Measurements from ENCODE around the gene SORCS1. TPM values are rescaled to one million over a fixed set of nuclear protein-coding genes. Genes with fewer than 3 reads are reported as not detected.

Gene SORCS1
- polyA plus RNA-seq, 3 donors = 0.09 TPM; not detected in 2

DNA sequence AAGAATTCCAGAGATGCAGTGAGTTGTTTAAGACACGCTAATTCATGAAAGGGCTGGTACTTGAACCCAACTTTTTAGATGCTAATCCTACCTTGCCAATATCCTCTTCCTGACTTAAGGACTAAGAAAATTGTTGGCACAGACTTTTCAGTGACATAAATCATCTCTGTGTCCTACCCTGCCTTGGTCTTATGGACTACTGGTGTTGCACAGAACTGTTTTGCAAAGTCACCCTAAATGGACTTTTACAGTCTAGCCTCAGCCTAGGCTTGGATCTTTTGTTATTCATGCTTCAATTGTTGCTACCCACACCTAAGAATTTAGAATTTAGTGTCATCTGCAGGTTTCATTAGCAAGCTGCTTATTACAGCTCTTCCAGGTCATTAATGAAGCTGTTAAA is 112.7 kb downstream of the SORCS1 start:
- no peaks in the 10 kb centered on the region for H3K27me3 ChIP-seq (ENCODE audit: control insufficient read depth in 2 of 2, insufficient read depth in 2 of 2, low read length in 2 of 2)
- WGBS (ENCODE audit: insufficient coverage) = 100% methylated on average over 1 of the region's 1 CpG
- TF ChIP-seq, protein P1, sequence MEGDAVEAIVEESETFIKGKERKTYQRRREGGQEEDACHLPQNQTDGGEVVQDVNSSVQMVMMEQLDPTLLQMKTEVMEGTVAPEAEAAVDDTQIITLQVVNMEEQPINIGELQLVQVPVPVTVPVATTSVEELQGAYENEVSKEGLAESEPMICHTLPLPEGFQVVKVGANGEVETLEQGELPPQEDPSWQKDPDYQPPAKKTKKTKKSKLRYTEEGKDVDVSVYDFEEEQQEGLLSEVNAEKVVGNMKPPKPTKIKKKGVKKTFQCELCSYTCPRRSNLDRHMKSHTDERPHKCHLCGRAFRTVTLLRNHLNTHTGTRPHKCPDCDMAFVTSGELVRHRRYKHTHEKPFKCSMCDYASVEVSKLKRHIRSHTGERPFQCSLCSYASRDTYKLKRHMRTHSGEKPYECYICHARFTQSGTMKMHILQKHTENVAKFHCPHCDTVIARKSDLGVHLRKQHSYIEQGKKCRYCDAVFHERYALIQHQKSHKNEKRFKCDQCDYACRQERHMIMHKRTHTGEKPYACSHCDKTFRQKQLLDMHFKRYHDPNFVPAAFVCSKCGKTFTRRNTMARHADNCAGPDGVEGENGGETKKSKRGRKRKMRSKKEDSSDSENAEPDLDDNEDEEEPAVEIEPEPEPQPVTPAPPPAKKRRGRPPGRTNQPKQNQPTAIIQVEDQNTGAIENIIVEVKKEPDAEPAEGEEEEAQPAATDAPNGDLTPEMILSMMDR (IDR thresholded peaks at IDR 0.05) = no peak
- peaks cover 0 to 5% of the 10 kb centered on the region in 2 donors for H3K9me3 ChIP-seq (replicated peaks in 1 of 2; ENCODE audit: control insufficient read depth in 1 of 2, insufficient read depth in 1 of 2, low read length in 2 of 2)
- no peak overlapping the region for H3K9ac ChIP-seq (ENCODE audit: insufficient read depth, low read length, poor library complexity, severe bottlenecking)
- Mint-ChIP-seq H3K27ac (no peak overlapping the region), H3K9me3 (peaks cover 0 to 5% (median 0%) of the 10 kb centered on the region in 7 donors), H3K4me1 (no peaks in the 10 kb centered on the region), H3K27me3 (ENCODE audit: low read depth in 3 of 3) (peaks cover 0 to 6% (median 0%) of the 10 kb centered on the region in 3 donors), H3K36me3 (no peaks in the 10 kb centered on the region), H3K4me3 (no peak overlapping the region)
- DNase-seq = no peak
- no peak overlapping the region for H3K27ac ChIP-seq (ENCODE audit: low read depth in 1 of 2, low read length in 2 of 2)
- H3K36me3 ChIP-seq (replicated peaks in 1 of 2; ENCODE audit: control insufficient read depth in 1 of 2, insufficient read depth in 2 of 2, low read length in 2 of 2) = no peaks in the 10 kb centered on the region
- H3K79me2 ChIP-seq (ENCODE audit: insufficient read depth, low read length) = no peaks in the 10 kb centered on the region
- intact Hi-C loops (cut with micrococcal nuclease) = no loop called here
- no peaks in the 10 kb centered on the region for H4K20me1 ChIP-seq (ENCODE audit: insufficient read depth, low read length)
- no peak overlapping the region for H3K4me3 ChIP-seq (replicated peaks in 1 of 3; ENCODE audit: low read depth in 2 of 3, low read length in 3 of 3)
- H3K4me1 ChIP-seq (ENCODE audit: control insufficient read depth in 1 of 2, insufficient read depth in 2 of 2, low read length in 2 of 2) = no peaks in the 10 kb centered on the region
- H3K4me2 ChIP-seq (replicated peaks; ENCODE audit: extremely low read depth, low read length, poor library complexity, severe bottlenecking) = no peak overlapping the region
- H2AFZ ChIP-seq (ENCODE audit: insufficient read depth, low read depth, low read length, poor library complexity, severe bottlenecking) = no peak overlapping the region

DNA sequence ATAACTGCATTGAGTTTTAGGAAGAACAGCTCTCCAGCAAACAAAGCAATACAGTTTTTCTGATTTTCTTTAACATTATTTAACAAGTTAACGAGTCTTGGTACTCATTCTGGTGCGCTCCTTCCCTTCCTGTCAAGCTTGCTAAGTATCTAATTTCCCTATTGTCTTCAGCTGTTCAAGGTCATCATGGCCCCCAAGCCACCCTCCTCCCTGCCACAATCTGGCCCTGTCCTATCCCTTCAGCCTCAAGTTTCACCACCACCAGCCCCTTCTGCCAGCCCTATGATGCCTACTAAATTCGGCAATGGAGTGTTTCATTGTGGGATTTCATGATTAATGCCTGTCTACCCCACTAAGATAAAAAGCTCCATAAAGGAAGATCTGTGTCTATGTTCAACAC is 121.0 kb downstream of the SORCS1 start:
- no peak for DNase-seq
- Histone ChIP-seq H3K27me3 (ENCODE audit: control insufficient read depth in 2 of 2, insufficient read depth in 2 of 2, low read length in 2 of 2) (no peaks in the 10 kb centered on the region), H3K4me3 (replicated peaks in 1 of 3; ENCODE audit: low read depth in 2 of 3, low read length in 3 of 3) (no peak overlapping the region), H3K36me3 (replicated peaks in 1 of 2; ENCODE audit: control insufficient read depth in 1 of 2, insufficient read depth in 2 of 2, low read length in 2 of 2) (no peaks in the 10 kb centered on the region), H3K4me2 (replicated peaks; ENCODE audit: extremely low read depth, low read length, poor library complexity, severe bottlenecking) (no peak overlapping the region), H3K79me2 (ENCODE audit: insufficient read depth, low read length) (no peaks in the 10 kb centered on the region), H4K20me1 (ENCODE audit: insufficient read depth, low read length) (no peaks in the 10 kb centered on the region), H3K9ac (ENCODE audit: insufficient read depth, low read length, poor library complexity, severe bottlenecking) (no peak overlapping the region), H3K27ac (ENCODE audit: low read depth in 1 of 2, low read length in 2 of 2) (no peak overlapping the region), H3K4me1 (ENCODE audit: control insufficient read depth in 1 of 2, insufficient read depth in 2 of 2, low read length in 2 of 2) (no peaks in the 10 kb centered on the region), H2AFZ (ENCODE audit: insufficient read depth, low read depth, low read length, poor library complexity, severe bottlenecking) (no peak overlapping the region), H3K9me3 (replicated peaks in 1 of 2; ENCODE audit: control insufficient read depth in 1 of 2, insufficient read depth in 1 of 2, low read length in 2 of 2) (peaks cover 0 to 5% of the 10 kb centered on the region in 2 donors)
- H3K27me3 Mint-ChIP-seq (ENCODE audit: low read depth in 3 of 3) = peaks cover 0 to 1% (median 1%) of the 10 kb centered on the region in 3 donors
- 57% methylated on average over 2 of the region's 3 CpGs for WGBS (ENCODE audit: insufficient coverage)
- H3K4me3 Mint-ChIP-seq = no peak overlapping the region
- H3K9me3 Mint-ChIP-seq = peaks cover 0 to 5% (median 2%) of the 10 kb centered on the region in 7 donors
- TF ChIP-seq, protein P1 (IDR thresholded peaks at IDR 0.05) = no peak
- no peak overlapping the region for H3K27ac Mint-ChIP-seq
- intact Hi-C loops (cut with micrococcal nuclease) = no loop called here
- no peaks in the 10 kb centered on the region for H3K36me3 Mint-ChIP-seq
- H3K4me1 Mint-ChIP-seq = no peaks in the 10 kb centered on the region

Measured in CD14-positive monocyte (primary cell).